Measurements from ENCODE around the gene RAD50. TPM values are rescaled to one million over a fixed set of nuclear protein-coding genes. Genes with fewer than 3 reads are reported as not detected.

Gene RAD50
- total and polyA plus RNA-seq, 8 donors, result 5.9 to 21.1 (median 16.2) TPM

DNA sequence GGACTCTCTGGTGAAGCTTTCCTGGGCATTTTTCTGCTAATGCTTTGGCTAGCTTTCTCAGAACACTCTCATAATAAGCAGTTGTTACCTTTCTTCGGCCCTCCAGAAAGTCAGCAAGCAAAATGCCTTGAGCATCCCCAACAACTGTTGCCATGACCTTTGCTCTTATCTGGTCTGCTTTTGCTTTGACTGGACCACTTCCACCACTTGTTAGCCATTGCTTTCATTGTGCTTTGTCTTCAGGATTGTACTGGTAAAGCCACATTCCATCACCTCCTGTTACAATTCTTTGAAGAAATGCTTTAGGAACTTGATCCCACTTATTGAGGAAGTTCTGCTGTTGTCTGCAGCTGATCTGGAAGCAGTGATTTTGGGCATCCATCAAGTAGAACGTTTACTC, 35.7 kb downstream of the RAD50 start:
- Histone ChIP-seq H3K4me3 (no peak overlapping the region), H3K4me1 (no peaks in the 10 kb centered on the region), H3K27me3 (no peaks in the 10 kb centered on the region), H3K27ac (no peak overlapping the region), H3K36me3 (peaks cover 5 to 34% (median 7%) of the 10 kb centered on the region in 3 donors), H3K9me3 (no peaks in the 10 kb centered on the region)
- TF ChIP-seq, protein P1, sequence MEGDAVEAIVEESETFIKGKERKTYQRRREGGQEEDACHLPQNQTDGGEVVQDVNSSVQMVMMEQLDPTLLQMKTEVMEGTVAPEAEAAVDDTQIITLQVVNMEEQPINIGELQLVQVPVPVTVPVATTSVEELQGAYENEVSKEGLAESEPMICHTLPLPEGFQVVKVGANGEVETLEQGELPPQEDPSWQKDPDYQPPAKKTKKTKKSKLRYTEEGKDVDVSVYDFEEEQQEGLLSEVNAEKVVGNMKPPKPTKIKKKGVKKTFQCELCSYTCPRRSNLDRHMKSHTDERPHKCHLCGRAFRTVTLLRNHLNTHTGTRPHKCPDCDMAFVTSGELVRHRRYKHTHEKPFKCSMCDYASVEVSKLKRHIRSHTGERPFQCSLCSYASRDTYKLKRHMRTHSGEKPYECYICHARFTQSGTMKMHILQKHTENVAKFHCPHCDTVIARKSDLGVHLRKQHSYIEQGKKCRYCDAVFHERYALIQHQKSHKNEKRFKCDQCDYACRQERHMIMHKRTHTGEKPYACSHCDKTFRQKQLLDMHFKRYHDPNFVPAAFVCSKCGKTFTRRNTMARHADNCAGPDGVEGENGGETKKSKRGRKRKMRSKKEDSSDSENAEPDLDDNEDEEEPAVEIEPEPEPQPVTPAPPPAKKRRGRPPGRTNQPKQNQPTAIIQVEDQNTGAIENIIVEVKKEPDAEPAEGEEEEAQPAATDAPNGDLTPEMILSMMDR (IDR thresholded peaks at IDR 0.05), result no peak
- FAIRE-seq, result no peak
- intact Hi-C loops (cut with DNase I), result no loop called here
- no peak for ATAC-seq
- WGBS, 2 donors, result 51 to 57% methylated on average over 2 of the region's 2 CpGs
- DNase-seq, result no peak

DNA sequence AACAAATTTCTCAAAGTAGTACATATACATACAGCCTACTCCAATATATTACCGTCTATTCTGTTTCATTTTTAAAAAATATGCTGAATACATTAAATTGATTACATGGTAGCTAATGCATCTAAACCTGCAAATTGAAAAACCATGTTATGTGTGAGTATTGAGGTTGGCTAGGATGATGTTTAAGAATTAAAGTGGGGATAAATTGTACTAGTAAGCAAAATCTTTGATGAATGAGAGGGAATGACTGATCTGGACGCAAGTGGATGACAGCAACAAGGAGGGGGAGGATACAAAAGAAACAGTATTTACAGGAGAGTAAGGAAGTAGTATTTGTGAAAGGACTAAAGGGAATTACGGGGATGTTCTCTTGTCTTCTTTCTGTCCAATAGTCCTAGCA, 37.4 kb downstream of the RAD50 start:
- no peaks in the 10 kb centered on the region for H3K27me3 ChIP-seq
- intact Hi-C loops (cut with DNase I), result no loop called here
- H3K36me3 ChIP-seq, result peaks cover 5 to 30% (median 7%) of the 10 kb centered on the region in 3 donors
- H3K9me3 ChIP-seq, result no peaks in the 10 kb centered on the region
- FAIRE-seq (no peak), DNase-seq (no peak), ATAC-seq (no peak)
- H3K27ac ChIP-seq, result no peak overlapping the region
- no peaks in the 10 kb centered on the region for H3K4me1 ChIP-seq
- no peak overlapping the region for H3K4me3 ChIP-seq
- 97 to 98% methylated on average over 3 of the region's 3 CpGs for WGBS, 2 donors
- TF ChIP-seq, protein P1 (IDR thresholded peaks at IDR 0.05), result no peak

DNA sequence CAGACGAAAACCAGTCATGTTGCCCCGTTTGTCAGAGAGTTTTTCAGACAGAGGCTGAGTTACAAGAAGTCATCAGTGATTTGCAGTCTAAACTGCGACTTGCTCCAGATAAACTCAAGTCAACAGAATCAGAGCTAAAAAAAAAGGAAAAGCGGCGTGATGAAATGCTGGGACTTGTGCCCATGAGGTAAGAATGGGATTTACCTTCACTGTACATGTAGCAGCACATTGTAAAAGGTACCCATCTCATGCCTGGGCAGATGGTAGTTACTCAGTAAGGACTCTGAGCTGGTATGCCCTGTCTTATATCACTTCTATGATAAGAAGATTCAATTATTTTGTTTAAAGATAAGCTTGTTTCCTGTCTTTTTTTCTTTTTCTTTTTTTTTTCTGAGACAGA, 38.8 kb downstream of the RAD50 start:
- Histone ChIP-seq H3K4me1 (no peaks in the 10 kb centered on the region), H3K27me3 (no peaks in the 10 kb centered on the region), H3K4me3 (no peak overlapping the region), H3K9me3 (no peaks in the 10 kb centered on the region), H3K36me3 (peaks cover 5 to 34% (median 7%) of the 10 kb centered on the region in 3 donors), H3K27ac (no peak overlapping the region)
- FAIRE-seq (no peak), ATAC-seq (no peak), DNase-seq (no peak)
- TF ChIP-seq, protein P1 (IDR thresholded peaks at IDR 0.05), result no peak
- intact Hi-C loops (cut with DNase I), result no loop called here
- 91 to 93% methylated on average over 5 of the region's 5 CpGs for WGBS, 2 donors

DNA sequence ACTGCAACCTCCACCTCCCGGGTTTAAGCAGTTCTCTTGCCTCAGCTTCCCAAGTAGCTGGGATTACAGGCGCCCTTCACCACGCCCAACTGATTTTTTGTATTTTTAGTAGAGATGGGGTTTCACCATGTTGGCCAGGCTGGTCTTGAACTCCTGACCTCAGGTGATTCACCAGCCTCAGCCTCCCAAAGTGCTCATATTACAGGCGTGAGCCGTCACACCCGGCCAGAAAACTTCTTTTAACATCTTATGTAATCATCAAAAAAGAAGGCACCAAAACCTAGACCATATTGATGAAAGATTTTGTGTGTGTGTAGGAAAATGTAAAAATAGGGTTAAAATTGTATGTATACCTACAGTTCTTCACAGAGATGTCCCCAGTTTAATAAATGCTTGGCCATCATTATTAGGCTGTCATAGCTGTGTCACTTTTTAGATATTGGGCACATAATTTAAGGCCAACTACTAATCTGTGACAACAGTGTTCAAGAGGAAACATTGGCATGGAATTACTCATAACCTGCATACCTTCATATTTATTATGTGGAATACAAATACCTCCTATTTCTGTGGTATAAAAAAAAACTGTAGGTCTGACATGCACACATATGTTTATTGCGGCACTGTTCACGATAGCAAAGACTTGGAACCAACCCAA, 44.4 kb downstream of the RAD50 start:
- Histone ChIP-seq H3K36me3 (peaks cover 5 to 59% (median 8%) of the 10 kb centered on the region in 3 donors), H3K27me3 (no peaks in the 10 kb centered on the region), H3K27ac (no peak overlapping the region), H3K9me3 (no peaks in the 10 kb centered on the region), H3K4me1 (no peaks in the 10 kb centered on the region), H3K4me3 (no peak overlapping the region)
- ATAC-seq (no peak), FAIRE-seq (no peak), DNase-seq (no peak)
- intact Hi-C loops (cut with DNase I), result no loop called here
- TF ChIP-seq, protein P1 (IDR thresholded peaks at IDR 0.05), result no peak
- 89 to 91% methylated on average over 8 of the region's 8 CpGs for WGBS, 2 donors

DNA sequence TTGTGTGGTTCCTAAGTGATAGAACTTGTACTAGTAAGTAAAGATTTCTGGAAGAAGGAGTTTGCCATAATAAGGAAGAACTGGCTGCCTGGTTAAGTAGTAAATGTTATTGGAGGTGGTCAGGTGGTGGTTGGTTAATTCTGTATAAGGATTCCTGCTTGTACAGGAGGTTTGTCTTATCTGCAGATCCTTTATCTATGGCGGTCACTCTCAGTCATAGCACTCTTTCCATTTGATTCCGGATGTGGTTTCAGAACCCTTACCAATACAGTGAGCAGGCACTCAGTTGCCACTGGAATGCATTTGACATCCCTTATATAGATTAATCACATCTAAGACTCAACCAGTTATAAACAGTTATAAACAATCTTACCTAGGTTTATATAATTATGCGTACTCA, 50.3 kb downstream of the RAD50 start:
- DNase-seq (no peak), ATAC-seq (no peak), FAIRE-seq (no peak)
- Histone ChIP-seq H3K27me3 (no peaks in the 10 kb centered on the region), H3K4me3 (no peak overlapping the region), H3K27ac (no peak overlapping the region), H3K36me3 (peaks cover 2 to 51% (median 20%) of the 10 kb centered on the region in 3 donors), H3K9me3 (no peaks in the 10 kb centered on the region), H3K4me1 (no peaks in the 10 kb centered on the region)
- WGBS, 2 donors, result 86 to 92% methylated on average over 3 of the region's 3 CpGs
- TF ChIP-seq, protein P1 (IDR thresholded peaks at IDR 0.05), result no peak
- intact Hi-C loops (cut with DNase I), result no loop called here
